K562 (cell line): Measurements from ENCODE around the gene NCOA4. TPM values are rescaled to one million over a fixed set of nuclear protein-coding genes. Genes with fewer than 3 reads are reported as not detected.

Source experiments
- CLOCK ChIP-seq: fragments of 250-450 bp; sonication (Bioruptor Pico); IDR thresholded peaks from 2 replicates; pipeline ENCODE4 v1.4.0; 2020; ENCODE audit warnings: mild to moderate bottlenecking, moderate library complexity, borderline replicate concordance
- DACH1 ChIP-seq: fragments of 450-650 bp; IDR thresholded peaks from 2 replicates; pipeline ENCODE4 v1.6.1; 2018; ENCODE audit not compliant: partially characterized antibody
- E2F5 ChIP-seq: sonication (generic); formaldehyde crosslinking; IDR thresholded peaks from 2 replicates; pipeline ENCODE4 v1.8.0; 2022; ENCODE audit warnings: mild to moderate bottlenecking, missing genetic modification reagents
- E2F6 ChIP-seq, 2 experiments: IDR thresholded peaks; 2 replicates each; pipeline ENCODE4 v1.6.1; 2011; ENCODE audit warnings: borderline replicate concordance in 1 of 2, control low read depth in 1 of 2, low read depth in 1 of 2, low read length in 1 of 2, mild to moderate bottlenecking in 1 of 2, mixed read lengths in 1 of 2, moderate library complexity in 1 of 2; ENCODE audit not compliant: insufficient read depth in 1 of 2, insufficient read length in 1 of 2, poor library complexity in 1 of 2, severe bottlenecking in 1 of 2; ENCODE audit errors: extremely low read depth in 1 of 2
- E2F8 ChIP-seq: fragments of 450-650 bp; IDR thresholded peaks from 2 replicates; pipeline ENCODE4 v1.7.1; 2018; ENCODE audit warnings: mild to moderate bottlenecking, low read depth; ENCODE audit not compliant: partially characterized antibody
- E4F1 ChIP-seq: fragments of 250-450 bp; sonication (Bioruptor Pico); IDR thresholded peaks from 2 replicates; pipeline ENCODE4 v1.5.0; 2021; ENCODE audit warnings: mild to moderate bottlenecking, borderline replicate concordance
- ILK ChIP-seq: fragments of 450-650 bp; IDR thresholded peaks from 2 replicates; pipeline ENCODE4 v1.6.1; 2016; ENCODE audit warnings: missing genetic modification characterization, low read depth, mild to moderate bottlenecking, missing compliant biosample characterization, moderate library complexity, borderline replicate concordance
- NR2C2 ChIP-seq, 2 experiments: fragments of 200-800 bp in 1 of 2; sonication (Bioruptor generic) in 1 of 2; sonication (generic) in 1 of 2; formaldehyde crosslinking in 1 of 2; IDR thresholded peaks; 2 replicates each; pipeline versions ENCODE4 v1.6.1 to v1.8.0; 2016 to 2022; ENCODE audit warnings: mild to moderate bottlenecking in 1 of 2, missing compliant biosample characterization in 1 of 2, missing genetic modification characterization in 1 of 2, missing genetic modification reagents in 1 of 2
- PTRF ChIP-seq: fragments of 450-650 bp; IDR thresholded peaks from 2 replicates; pipeline ENCODE4 v1.6.1; 2016; ENCODE audit warnings: mild to moderate bottlenecking, missing genetic modification characterization, missing compliant biosample characterization
- SMARCE1 ChIP-seq: fragments of 450-650 bp; IDR thresholded peaks from 2 replicates; pipeline ENCODE4 v1.7.1; 2016; ENCODE audit warnings: mild to moderate bottlenecking
- SP1 ChIP-seq: sonication (generic); formaldehyde crosslinking; IDR thresholded peaks from 2 replicates; pipeline ENCODE4 v1.8.1; 2022; ENCODE audit warnings: mild to moderate bottlenecking, missing genetic modification reagents
- ZBTB17 ChIP-seq: fragments of 450-650 bp; formaldehyde crosslinking; IDR thresholded peaks from 2 replicates; pipeline ENCODE4 v1.4.0; 2020; ENCODE audit warnings: mild to moderate bottlenecking
- ZSCAN32 ChIP-seq: fragments of 450-650 bp; formaldehyde crosslinking; IDR thresholded peaks from 2 replicates; pipeline ENCODE4 v1.4.0; 2020; ENCODE audit warnings: mild to moderate bottlenecking, moderate library complexity
- polyA plus RNA-seq, 8 experiments: library from polyadenylated mRNA; depleted of rRNA in 4 of 8; stranded (reverse) in 5 of 8; unstranded in 3 of 8; fragments of >200 nt; fragmentation: Nextera tagmentation in 2 of 8; fragmentation: Illumina TruSeq in 1 of 8; extraction: Ambion mirVana in 2 of 8; extraction: Trizol in 1 of 8; gene quantifications; 2 replicates each; pipeline versions ENCODE4 v1.2.1 to v1.2.3, GENCODE V29; 2011 to 2014; ENCODE audit warnings: inconsistent platforms in 1 of 8, missing spikeins in 1 of 8
- total RNA-seq, 7 experiments: library from RNA; depleted of rRNA in 6 of 7; stranded (reverse); fragments of >200 nt in 6 of 7; fragmentation: Illumina TruSeq in 2 of 7; extraction: Trizol in 2 of 7; gene quantifications; 2 replicates each; pipeline versions ENCODE4 v1.2.1 to v1.2.3, GENCODE V29; 2011 to 2021; ENCODE audit warnings: low replicate concordance in 1 of 7

NCOA4 gene
- total and polyA plus RNA-seq, 9 of the 15 experiments (the other 6 are each of a cell fraction or from before 2014, with no cell fraction given) = 89.8 to 283 (median 181) TPM

- TF ChIP-seq CLOCK (CRISPR knock-in tag) (no peak), SMARCE1 (0 out of 2 replicates have a peak, but pooled peaks have one; percentile 9), ZBTB17 (CRISPR knock-in tag) (0 out of 2 replicates have a peak, but pooled peaks have one; percentile 22), ILK (no peak), DACH1 (no peak), PTRF (tag) (no peak), ZSCAN32 (no peak), E4F1 (CRISPR knock-in tag) (no peak), E2F8 (peak; percentile 44), SP1 (CRISPR knock-in tag) (peak; percentile 57; the same call in 1 of the 2 replicates), E2F5 (CRISPR knock-in tag) (0 out of 2 replicates have a peak, but pooled peaks have one; percentile 27), E2F6 (IDR thresholded peaks at IDR 0.05; ENCODE audit: borderline replicate concordance in 1 of 2, extremely low read depth in 1 of 2, insufficient read depth in 1 of 2, insufficient read length in 1 of 2, low read depth in 1 of 2, low read length in 1 of 2, poor library complexity in 1 of 2, severe bottlenecking in 1 of 2) (peak; percentile 76 to 83), NR2C2 (CRISPR knock-in tag; IDR thresholded peaks at IDR 0.05) (peak; percentile 43), NR2C2 (tag; IDR thresholded peaks at IDR 0.05) (peak; percentile 92)
Measured at GRCh38 chr10:46030091-46030937, at the start of gene NCOA4 (continued).
